GM12878 (cell line): Measurements from ENCODE around the gene TRAPPC4. TPM values are rescaled to one million over a fixed set of nuclear protein-coding genes. Genes with fewer than 3 reads are reported as not detected.

Experiments
- ASH2L ChIP-seq: fragments of 300-600, 200-600 bp; sonication (generic); IDR thresholded peaks from 2 replicates; pipeline ENCODE4 v1.6.1; 2017; ENCODE audit warnings: low read depth, mild to moderate bottlenecking, borderline replicate concordance
- ATF7 ChIP-seq: fragments of 450-650 bp; IDR thresholded peaks from 2 replicates; pipeline ENCODE4 v1.6.1; 2016; ENCODE audit warnings: low read depth, mild to moderate bottlenecking
- CBFB ChIP-seq: IDR thresholded peaks from 2 replicates; pipeline ENCODE4 v1.6.1; 2016; ENCODE audit warnings: antibody characterized with exemption, low read depth
- CHD2 ChIP-seq: IDR thresholded peaks from 2 replicates; pipeline ENCODE4 v1.6.1; 2011; ENCODE audit warnings: low read depth, low read length, improper control_type of control experiment, borderline replicate concordance
- CUX1 ChIP-seq: IDR thresholded peaks from 2 replicates; pipeline ENCODE4 v1.6.1; 2012; ENCODE audit warnings: improper control_type of control experiment, low read depth, low read length; ENCODE audit not compliant: insufficient replicate concordance
- E2F4 ChIP-seq: IDR thresholded peaks from 2 replicates; pipeline ENCODE4 v1.6.1; 2012; ENCODE audit warnings: low read depth, low read length, improper control_type of control experiment
- ESRRA ChIP-seq: IDR thresholded peaks from 2 replicates; pipeline ENCODE4 v1.6.1; 2012; ENCODE audit warnings: mild to moderate bottlenecking, low read length, improper control_type of control experiment
- HDGF ChIP-seq: fragments of 450-650 bp; IDR thresholded peaks from 2 replicates; pipeline ENCODE4 v1.6.1; 2016; ENCODE audit warnings: antibody characterized with exemption
- JUNB ChIP-seq: IDR thresholded peaks from 2 replicates; pipeline ENCODE4 v1.6.1; 2016; ENCODE audit warnings: antibody characterized with exemption, mild to moderate bottlenecking
- KDM1A ChIP-seq: fragments of 200-600 bp; sonication (generic); IDR thresholded peaks from 2 replicates; pipeline ENCODE4 v1.6.1; 2016; ENCODE audit warnings: borderline replicate concordance
- KLF5 ChIP-seq: fragments of 450-650 bp; IDR thresholded peaks from 2 replicates; pipeline ENCODE4 v1.6.1; 2014; ENCODE audit warnings: mild to moderate bottlenecking; ENCODE audit not compliant: partially characterized antibody
- NR2F1 ChIP-seq: fragments of 450-650 bp; conservative IDR thresholded peaks from 2 replicates; pipeline ENCODE4 v1.6.1; 2017; ENCODE audit warnings: mild to moderate bottlenecking
- PKNOX1 ChIP-seq: fragments of 450-650 bp; IDR thresholded peaks from 2 replicates; pipeline ENCODE4 v1.6.1; 2016; ENCODE audit warnings: mild to moderate bottlenecking
- SMAD1 ChIP-seq: fragments of 450-650 bp; IDR thresholded peaks from 2 replicates; pipeline ENCODE4 v1.6.1; 2018; ENCODE audit warnings: mild to moderate bottlenecking, low read depth; ENCODE audit not compliant: partially characterized antibody
- SMAD5 ChIP-seq: IDR thresholded peaks from 2 replicates; pipeline ENCODE4 v1.6.1; 2016; ENCODE audit warnings: antibody characterized with exemption, low read depth
- SMC3 ChIP-seq: IDR thresholded peaks from 2 replicates; pipeline ENCODE4 v1.6.1; 2011; ENCODE audit warnings: low read length, improper control_type of control experiment, borderline replicate concordance
- YY1 ChIP-seq: IDR thresholded peaks from 2 replicates; pipeline ENCODE4 v1.6.1; 2011; ENCODE audit warnings: low read depth, mild to moderate bottlenecking, low read length
- ZBED1 ChIP-seq: IDR thresholded peaks from 2 replicates; pipeline ENCODE4 v1.6.1; 2016; ENCODE audit warnings: borderline replicate concordance
- ZNF217 ChIP-seq: fragments of 450-650 bp; IDR thresholded peaks from 2 replicates; pipeline ENCODE4 v1.6.1; 2017; ENCODE audit warnings: antibody characterized with exemption, mild to moderate bottlenecking
- ZNF24 ChIP-seq: fragments of 450-650 bp; IDR thresholded peaks from 2 replicates; pipeline ENCODE4 v1.6.1; 2017; ENCODE audit warnings: antibody characterized with exemption, mild to moderate bottlenecking
- ZNF687 ChIP-seq: fragments of 450-650 bp; IDR thresholded peaks from 2 replicates; pipeline ENCODE4 v1.6.1; 2017; ENCODE audit warnings: mild to moderate bottlenecking, moderate library complexity
- polyA plus RNA-seq, 11 experiments: library from polyadenylated mRNA; depleted of rRNA in 4 of 11; unstranded in 6 of 11; stranded (reverse) in 5 of 11; fragments of >200 nt; fragmentation: Nextera tagmentation in 4 of 11; fragmentation: Illumina TruSeq in 1 of 11; extraction: Ambion mirVana in 4 of 11; extraction: Trizol in 1 of 11; gene quantifications; 1 replicate in 1 of 11; 2 replicates in 10 of 11; pipeline versions ENCODE4 v1.2.1 to v1.2.3, GENCODE V29; 2011 to 2016; ENCODE audit warnings: inconsistent platforms in 2 of 11, missing spikeins in 2 of 11, low read depth in 1 of 11
- total RNA-seq, 4 experiments: library from RNA; depleted of rRNA in 3 of 4; stranded (reverse); fragments of >200 nt in 3 of 4; fragmentation: Illumina TruSeq in 1 of 4; extraction: Trizol in 1 of 4; gene quantifications; 2 replicates each; pipeline versions ENCODE4 v1.2.1 to v1.2.3, GENCODE V29; 2013 to 2021

The TRAPPC4 gene
- total and polyA plus RNA-seq, 10 of the 15 experiments (the other 5 are each of a cell fraction or from before 2014, with no cell fraction given): 61.6 to 231 (median 98.8) TPM

GRCh38 chr11:119051440-119052162, 33.0 kb downstream of the TRAPPC4 start (continued):
- TF ChIP-seq YY1 (peak; percentile 89), CBFB (no peak), E2F4 (no peak), ZNF217 (no peak), ASH2L (no peak), NR2F1 (peak; percentile 41; the same call in 1 of the 2 replicates), ATF7 (no peak; the same call in 1 of the 2 replicates), KDM1A (no peak), SMC3 (no peak), PKNOX1 (no peak), CUX1 (no peak), KLF5 (no peak), CHD2 (no peak), SMAD1 (no peak), JUNB (no peak), ZNF687 (no peak; the same call in 1 of the 2 replicates), SMAD5 (no peak), ZNF24 (no peak), HDGF (peak; percentile 76; the same call in 1 of the 2 replicates), ESRRA (no peak), ZBED1 (no peak)
